OCI-LY7 (cell line): ENCODE measurements around the gene ARSJ. TPM values are rescaled to one million over a fixed set of nuclear protein-coding genes. Genes with fewer than 3 reads are reported as not detected.

ENCODE experiments used
- BruUV-seq: library from RNA; stranded (reverse); fragments of 400-500 nt; replicated peaks from 2 replicates; lab custom pipeline; 2021; lab: Mats Ljungman, UMichigan
- CTCF ChIA-PET: fragments of 300-600 bp; sonication (Branson Sonifier 250); formaldehyde crosslinking; loops from one replicate; lab custom pipeline; 2022; ENCODE audit warnings: antibody characterized with exemption; ENCODE audit not compliant: unreplicated experiment; lab: Charles Lee
- POLR2A ChIA-PET: fragments of 300-600 bp; sonication (Branson Sonifier 250); formaldehyde crosslinking; loops from one replicate; lab custom pipeline; 2022; ENCODE audit warnings: antibody characterized with exemption; lab: Charles Lee
- DNase-seq: peaks from one replicate; pipeline ENCODE4 v3.0.0-alpha.2; 2015; ENCODE audit warnings: low spot score
- H2AFZ ChIP-seq: fragments of 200-600 bp; sonication (generic), shearing (Covaris generic); 2 replicates; pipeline ENCODE4 v1.6.1; 2014; ENCODE audit warnings: mild to moderate bottlenecking, antibody characterized with exemption, low read length, moderate library complexity
- H3K27ac ChIP-seq: fragments of 200-600 bp; sonication (generic); 2 replicates; pipeline ENCODE4 v1.5.1; 2014; ENCODE audit warnings: mixed run types, low read depth, mild to moderate bottlenecking, moderate library complexity, low read length, inconsistent platforms; ENCODE audit not compliant: poor library complexity, severe bottlenecking
- H3K36me3 ChIP-seq: fragments of 200-600 bp; sonication (generic); 2 replicates; pipeline ENCODE4 v1.6.1; 2014; ENCODE audit warnings: mild to moderate bottlenecking, antibody characterized with exemption, low read length, moderate library complexity, mixed read lengths; ENCODE audit not compliant: insufficient read depth
- H3K4me1 ChIP-seq: fragments of 200-600 bp; sonication (generic); 2 replicates; pipeline ENCODE4 v1.5.1; 2014; ENCODE audit warnings: mild to moderate bottlenecking, low read length; ENCODE audit not compliant: insufficient read depth, poor library complexity, severe bottlenecking
- H3K4me2 ChIP-seq: fragments of 200-600 bp; sonication (generic); 2 replicates; pipeline ENCODE4 v1.6.1; 2014; ENCODE audit warnings: mild to moderate bottlenecking, low read length
- H3K4me3 ChIP-seq: fragments of 200-600 bp; sonication (generic); 2 replicates; pipeline ENCODE4 v1.5.1; 2014; ENCODE audit warnings: mild to moderate bottlenecking, low read depth, low read length; ENCODE audit not compliant: poor library complexity, severe bottlenecking
- H3K79me2 ChIP-seq: fragments of 200-600 bp; sonication (generic); 2 replicates; pipeline ENCODE4 v1.6.1; 2016; ENCODE audit warnings: low read depth, mild to moderate bottlenecking, low read length, moderate library complexity, mixed read lengths; ENCODE audit not compliant: insufficient read depth
- H3K9me2 ChIP-seq: fragments of 200-600 bp; sonication (generic); 2 replicates; pipeline ENCODE4 v1.6.1; 2016; ENCODE audit warnings: mild to moderate bottlenecking, low read length, mixed read lengths; ENCODE audit not compliant: insufficient read depth
- H3K9me3 ChIP-seq: fragments of 200-600 bp; sonication (generic); 2 replicates; pipeline ENCODE4 v1.6.1; 2014; ENCODE audit warnings: mild to moderate bottlenecking, mixed run types, low read length, mixed read lengths
- H4K20me1 ChIP-seq: fragments of 200-600 bp; sonication (generic); 2 replicates; pipeline ENCODE4 v1.6.1; 2014; ENCODE audit warnings: mild to moderate bottlenecking, antibody characterized with exemption, low read length, moderate library complexity, mixed read lengths; ENCODE audit not compliant: insufficient read depth
- CTCF ChIP-seq: fragments of 200-600 bp; sonication (generic); conservative IDR thresholded peaks from 2 replicates; pipeline ENCODE4 v1.5.1; 2014; ENCODE audit warnings: mild to moderate bottlenecking, antibody characterized with exemption, low read length, moderate library complexity, mixed read lengths
- EZH2phosphoT487 ChIP-seq: fragments of 200-600 bp; sonication (generic); IDR thresholded peaks from 2 replicates; pipeline ENCODE4 v1.6.1; 2018; ENCODE audit warnings: low read depth, borderline replicate concordance, mild to moderate bottlenecking, mixed run types, antibody characterized with exemption, low read length, moderate library complexity, mixed read lengths
- intact Hi-C: fragments of 100-400 bp; cut with micrococcal nuclease; formaldehyde crosslinking; loops from one replicate; pipeline ENCODE4 v1.10.0; 2022; ENCODE audit not compliant: unreplicated experiment
- total RNA-seq, 2 experiments: library from RNA; depleted of rRNA in 1 of 2; stranded (reverse); fragments of >200 nt in 1 of 2; shearing (Covaris generic) in 1 of 2; gene quantifications; 2 replicates each; pipeline ENCODE4 v1.2.3, GENCODE V29; 2014 to 2022

Gene ARSJ
- total RNA-seq, 2 experiments from 2014 or later: not detected

- Histone ChIP-seq H3K27ac (no peak overlapping the region), H3K4me2 (no peak overlapping the region), H3K4me1 (no peaks in the 10 kb centered on the region), H2AFZ (no peak overlapping the region), H3K9me2 (no peaks in the 10 kb centered on the region), H4K20me1 (no peaks in the 10 kb centered on the region), H3K4me3 (no peak overlapping the region), H3K36me3 (no peaks in the 10 kb centered on the region), H3K9me3 (no peaks in the 10 kb centered on the region), H3K79me2 (no peaks in the 10 kb centered on the region)
- intact Hi-C loops: no loop called here
- CTCF ChIA-PET: no interaction called here
- no peak for DNase-seq
- POLR2A ChIA-PET: interaction anchor here (0.8 to 1.1 kb wide), 2 partner anchors 11 to 902 kb away, joined by 3 to 4 read pairs; no protein-coding TSS in a partner anchor
- TF ChIP-seq CTCF (no peak), EZH2phosphoT487 (no peak)
- BruUV-seq: no TSS peak
These were observed 32.0 kb downstream of the ARSJ start for GRCh38 chr4:113947484-113947883.

- H3K36me3 ChIP-seq: no peaks in the 10 kb centered on the region
- no peak overlapping the region for H2AFZ ChIP-seq
- BruUV-seq: no TSS peak
- no peak overlapping the region for H3K4me2 ChIP-seq
- no peak for DNase-seq
- ChIA-PET POLR2A (no interaction called here), CTCF (no interaction called here)
- no peaks in the 10 kb centered on the region for H3K79me2 ChIP-seq
- H3K9me2 ChIP-seq: no peaks in the 10 kb centered on the region
- no peaks in the 10 kb centered on the region for H3K4me1 ChIP-seq
- TF ChIP-seq CTCF (no peak), EZH2phosphoT487 (no peak)
- H3K4me3 ChIP-seq: no peak overlapping the region
- intact Hi-C loops: no loop called here
- no peaks in the 10 kb centered on the region for H4K20me1 ChIP-seq
- no peaks in the 10 kb centered on the region for H3K9me3 ChIP-seq
- H3K27ac ChIP-seq: no peak overlapping the region
These were observed 33.5 kb downstream of the ARSJ start for GRCh38 chr4:113945906-113946305.

- no TSS peak for BruUV-seq
- no peaks in the 10 kb centered on the region for H3K9me2 ChIP-seq
- DNase-seq: no peak
- no peaks in the 10 kb centered on the region for H3K4me1 ChIP-seq
- H3K4me2 ChIP-seq: no peak overlapping the region
- H2AFZ ChIP-seq: no peak overlapping the region
- no peaks in the 10 kb centered on the region for H3K36me3 ChIP-seq
- POLR2A ChIA-PET: interaction anchor here (0.9 to 1.0 kb wide), 2 partner anchors 9 to 600 kb away, joined by 3 read pairs; no protein-coding TSS in a partner anchor
- H3K79me2 ChIP-seq: no peaks in the 10 kb centered on the region
- intact Hi-C loops: no loop called here
- CTCF ChIA-PET: no interaction called here
- no peaks in the 10 kb centered on the region for H3K9me3 ChIP-seq
- H3K27ac ChIP-seq: no peak overlapping the region
- TF ChIP-seq CTCF (no peak), EZH2phosphoT487 (no peak)
- H3K4me3 ChIP-seq: no peak overlapping the region
- H4K20me1 ChIP-seq: no peaks in the 10 kb centered on the region
These were observed 35.6 kb downstream of the ARSJ start for GRCh38 chr4:113943863-113944262.
